ENCODE measurements around the gene SLC6A11.

SLC6A11 gene

GRCh38 chr3:10774129-10774670 lies 41.8 kb upstream of the SLC6A11 start:
- H3K4me3 ChIP-seq (ENCODE audit: low read depth, low read length) = no peak overlapping the region

GRCh38 chr3:10774825-10775224 lies 41.2 kb upstream of the SLC6A11 start:
- H3K4me3 ChIP-seq (ENCODE audit: low read depth, low read length) = no peak overlapping the region
- TF ChIP-seq, protein P1, sequence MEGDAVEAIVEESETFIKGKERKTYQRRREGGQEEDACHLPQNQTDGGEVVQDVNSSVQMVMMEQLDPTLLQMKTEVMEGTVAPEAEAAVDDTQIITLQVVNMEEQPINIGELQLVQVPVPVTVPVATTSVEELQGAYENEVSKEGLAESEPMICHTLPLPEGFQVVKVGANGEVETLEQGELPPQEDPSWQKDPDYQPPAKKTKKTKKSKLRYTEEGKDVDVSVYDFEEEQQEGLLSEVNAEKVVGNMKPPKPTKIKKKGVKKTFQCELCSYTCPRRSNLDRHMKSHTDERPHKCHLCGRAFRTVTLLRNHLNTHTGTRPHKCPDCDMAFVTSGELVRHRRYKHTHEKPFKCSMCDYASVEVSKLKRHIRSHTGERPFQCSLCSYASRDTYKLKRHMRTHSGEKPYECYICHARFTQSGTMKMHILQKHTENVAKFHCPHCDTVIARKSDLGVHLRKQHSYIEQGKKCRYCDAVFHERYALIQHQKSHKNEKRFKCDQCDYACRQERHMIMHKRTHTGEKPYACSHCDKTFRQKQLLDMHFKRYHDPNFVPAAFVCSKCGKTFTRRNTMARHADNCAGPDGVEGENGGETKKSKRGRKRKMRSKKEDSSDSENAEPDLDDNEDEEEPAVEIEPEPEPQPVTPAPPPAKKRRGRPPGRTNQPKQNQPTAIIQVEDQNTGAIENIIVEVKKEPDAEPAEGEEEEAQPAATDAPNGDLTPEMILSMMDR (IDR thresholded peaks at IDR 0.05; ENCODE audit: control insufficient read depth, extremely low read depth, insufficient read depth) = no peak
- no peak for DNase-seq (ENCODE audit: low read depth)

More at GRCh38 chr3:10774129-10774670, 41.8 kb upstream of the SLC6A11 start:
- TF ChIP-seq, protein P1 (IDR thresholded peaks at IDR 0.05; ENCODE audit: control insufficient read depth, extremely low read depth, insufficient read depth) = no peak
- no peak for DNase-seq (ENCODE audit: low read depth)

GRCh38 chr3:10775259-10775658 lies 40.8 kb upstream of the SLC6A11 start:
- TF ChIP-seq, protein P1 (IDR thresholded peaks at IDR 0.05; ENCODE audit: control insufficient read depth, extremely low read depth, insufficient read depth) = no peak
- DNase-seq (ENCODE audit: low read depth) = no peak
- no peak overlapping the region for H3K4me3 ChIP-seq (ENCODE audit: low read depth, low read length)

- no peak overlapping the region for H3K4me3 ChIP-seq (ENCODE audit: low read depth, low read length)
- TF ChIP-seq, protein P1 (IDR thresholded peaks at IDR 0.05; ENCODE audit: control insufficient read depth, extremely low read depth, insufficient read depth) = no peak
- DNase-seq (ENCODE audit: low read depth) = no peak
These were observed 40.2 kb upstream of the SLC6A11 start for GRCh38 chr3:10775828-10776227.

DNA sequence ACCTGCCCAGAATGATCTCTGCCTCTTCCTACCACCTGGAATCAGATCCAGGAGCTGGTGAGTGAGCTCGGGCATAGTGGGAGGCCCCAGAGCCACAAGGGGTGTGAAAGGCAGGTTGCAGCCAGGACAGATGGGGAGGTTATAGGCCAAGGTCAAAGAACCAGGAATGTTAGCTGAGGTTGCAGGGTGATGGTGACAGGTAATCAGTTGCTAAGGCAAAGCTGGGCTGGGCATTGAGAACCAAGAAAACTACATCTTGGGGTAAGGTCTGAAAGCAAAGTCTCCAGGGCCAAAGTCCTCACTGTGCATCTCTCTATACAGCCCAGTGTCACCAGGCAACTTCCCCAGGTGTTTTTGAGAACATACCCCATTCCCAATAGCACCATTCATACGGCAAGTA lies 38.4 kb upstream of the SLC6A11 start:
- no peak overlapping the region for H3K4me3 ChIP-seq (ENCODE audit: low read depth, low read length)
- TF ChIP-seq, protein P1 (IDR thresholded peaks at IDR 0.05; ENCODE audit: control insufficient read depth, extremely low read depth, insufficient read depth) = no peak
- DNase-seq (ENCODE audit: low read depth) = no peak

DNA sequence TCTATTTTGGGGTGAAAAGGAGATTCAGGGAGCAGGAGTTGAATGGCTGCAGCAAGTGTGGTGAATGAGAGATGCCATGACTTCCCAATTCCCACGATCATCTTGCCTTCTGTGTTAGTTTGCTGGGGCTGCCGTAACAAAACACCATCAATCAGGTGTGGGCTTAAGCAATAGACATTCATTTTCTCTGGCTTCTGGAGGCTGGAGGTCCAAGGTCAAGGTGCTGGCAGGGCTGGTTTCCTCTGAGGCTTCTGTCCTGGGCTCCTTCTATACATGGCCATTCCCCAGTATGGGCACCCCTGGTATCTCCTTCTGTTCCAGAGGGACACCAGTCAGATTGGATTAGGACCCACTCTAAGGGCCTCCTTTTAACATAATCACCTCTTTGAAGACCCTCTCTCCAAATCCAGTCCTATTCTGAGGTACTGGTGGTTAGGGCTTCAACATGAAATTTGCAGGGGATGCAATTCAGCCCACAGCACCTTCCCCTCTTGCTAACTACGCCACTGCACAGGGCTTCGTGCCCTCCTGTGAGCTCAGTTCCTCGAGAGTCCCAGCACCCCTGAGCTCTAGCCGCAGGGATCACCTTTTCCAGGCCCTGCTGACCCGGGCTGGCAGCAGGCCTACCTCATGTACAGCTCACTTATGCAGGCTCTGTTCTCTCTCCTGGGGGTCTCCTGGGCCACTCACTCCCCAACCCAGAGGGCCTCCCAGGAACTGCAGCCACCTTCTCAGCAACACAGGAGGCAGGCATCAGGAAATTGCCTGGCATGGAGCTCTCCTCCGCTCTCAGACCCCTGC lies 37.3 kb upstream of the SLC6A11 start:
- TF ChIP-seq, protein P1 (IDR thresholded peaks at IDR 0.05; ENCODE audit: control insufficient read depth, extremely low read depth, insufficient read depth) = no peak
- no peak for DNase-seq (ENCODE audit: low read depth)
- no peak overlapping the region for H3K4me3 ChIP-seq (ENCODE audit: low read depth, low read length)
